Mononuclear cell (primary cell): ENCODE results near the gene CCDC197. TPM values are rescaled to one million over a fixed set of nuclear protein-coding genes. Genes with fewer than 3 reads are reported as not detected.

Source experiments
- H3K27me3 ChIP-seq: 2 replicates; pipeline ENCODE4 v1.6.0; 2011; ENCODE audit warnings: low read length, control low read depth; ENCODE audit not compliant: insufficient read depth
- H3K4me1 ChIP-seq: 2 replicates; pipeline ENCODE4 v1.5.1; 2011; ENCODE audit warnings: mild to moderate bottlenecking, low read length, control low read depth; ENCODE audit not compliant: insufficient read depth
- H3K4me3 ChIP-seq: 2 replicates; pipeline ENCODE4 v1.5.1; 2011; ENCODE audit warnings: mild to moderate bottlenecking, low read length, moderate library complexity
- H3K9me3 ChIP-seq: 2 replicates; pipeline ENCODE4 v1.5.1; 2011; ENCODE audit warnings: low read depth, mild to moderate bottlenecking, control low read depth, low read length
- total RNA-seq: library from RNA; depleted of rRNA; stranded (reverse); fragments of >200 nt; gene quantifications from one replicate; pipeline ENCODE4 v1.2.3, GENCODE V29; 2012

CCDC197 gene
- total RNA-seq, 1 donor = not detected

- H3K9me3 ChIP-seq = no peaks in the 10 kb centered on the region
- no peak overlapping the region for H3K4me3 ChIP-seq
- H3K27me3 ChIP-seq = no peaks in the 10 kb centered on the region
- no peaks in the 10 kb centered on the region for H3K4me1 ChIP-seq
Observed at GRCh38 chr14:94043111-94043755, 46.1 kb downstream of the CCDC197 start.

GRCh38 chr14:94043756-94044475, 46.8 kb downstream of the CCDC197 start:
- Histone ChIP-seq H3K9me3 (no peaks in the 10 kb centered on the region), H3K4me3 (no peak overlapping the region), H3K4me1 (no peaks in the 10 kb centered on the region), H3K27me3 (no peaks in the 10 kb centered on the region)

- Histone ChIP-seq H3K4me3 (no peak overlapping the region), H3K4me1 (no peaks in the 10 kb centered on the region), H3K9me3 (no peaks in the 10 kb centered on the region), H3K27me3 (no peaks in the 10 kb centered on the region)
Observed at GRCh38 chr14:94044476-94045091, 47.5 kb downstream of the CCDC197 start.

GRCh38 chr14:94045101-94045500, 48.0 kb downstream of the CCDC197 start:
- no peaks in the 10 kb centered on the region for H3K4me1 ChIP-seq
- H3K9me3 ChIP-seq = no peaks in the 10 kb centered on the region
- no peaks in the 10 kb centered on the region for H3K27me3 ChIP-seq
- H3K4me3 ChIP-seq = no peak overlapping the region

DNA sequence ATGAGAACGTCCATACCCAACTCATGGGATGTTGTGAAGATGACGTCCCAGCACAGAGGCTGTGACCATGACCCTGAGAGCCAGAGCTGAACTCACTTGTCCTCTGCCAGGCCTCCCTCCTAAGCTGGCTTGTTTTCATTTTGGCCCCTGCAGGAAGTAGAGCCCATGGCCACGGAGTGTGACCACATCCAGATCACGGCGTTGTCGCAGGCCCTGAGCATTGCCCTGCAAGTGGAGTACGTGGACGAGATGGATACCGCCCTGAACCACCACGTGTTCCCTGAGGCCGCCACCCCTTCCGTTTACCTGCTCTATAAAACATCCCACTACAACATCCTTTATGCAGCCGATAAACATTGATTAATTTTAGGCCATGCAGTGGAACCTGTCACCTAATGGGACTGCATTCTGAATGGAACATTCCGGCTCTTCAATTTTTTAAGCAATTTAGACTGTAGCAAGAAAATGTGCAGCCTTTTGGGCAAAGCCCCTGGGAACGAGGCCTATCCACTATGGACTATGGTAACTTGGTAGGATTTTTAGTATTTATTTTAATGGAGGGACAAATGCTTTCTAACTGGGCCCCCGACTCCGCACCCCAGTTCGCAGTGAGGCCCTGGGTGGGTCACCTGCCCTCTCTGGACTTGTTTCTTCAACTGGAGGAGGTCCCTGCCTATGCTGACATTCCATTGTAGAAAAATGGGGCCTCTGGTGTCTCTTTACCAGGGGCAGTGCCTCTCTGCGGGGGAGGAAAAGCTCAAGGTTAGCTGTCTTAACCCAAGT, 48.7 kb downstream of the CCDC197 start:
- no peaks in the 10 kb centered on the region for H3K4me1 ChIP-seq
- no peak overlapping the region for H3K4me3 ChIP-seq
- H3K9me3 ChIP-seq = no peaks in the 10 kb centered on the region
- no peaks in the 10 kb centered on the region for H3K27me3 ChIP-seq

GRCh38 chr14:94046696-94047250, 49.7 kb downstream of the CCDC197 start:
- Histone ChIP-seq H3K27me3 (no peaks in the 10 kb centered on the region), H3K4me3 (no peak overlapping the region), H3K4me1 (no peaks in the 10 kb centered on the region), H3K9me3 (no peaks in the 10 kb centered on the region)

DNA sequence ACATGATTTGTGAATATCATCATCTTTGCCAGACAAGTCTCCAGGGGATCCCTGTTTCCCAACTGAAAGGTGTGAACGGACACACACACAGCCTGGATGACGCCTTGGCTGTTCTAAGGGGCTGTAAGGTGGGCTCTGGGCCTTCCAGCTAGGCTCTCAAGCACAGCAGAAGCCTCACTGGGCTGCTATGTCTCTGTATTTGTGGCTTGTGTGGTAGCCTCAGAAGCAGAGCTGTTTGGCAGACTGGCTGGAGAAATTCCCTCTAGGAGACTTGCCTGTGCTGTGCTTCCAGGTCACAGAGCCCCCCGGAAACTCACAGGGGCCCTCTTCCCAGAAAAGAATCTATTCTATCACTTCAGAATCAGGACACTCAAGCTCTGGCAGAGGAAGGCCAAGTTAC, 50.5 kb downstream of the CCDC197 start:
- Histone ChIP-seq H3K4me1 (no peaks in the 10 kb centered on the region), H3K4me3 (no peak overlapping the region), H3K9me3 (no peaks in the 10 kb centered on the region), H3K27me3 (no peaks in the 10 kb centered on the region)

- Histone ChIP-seq H3K9me3 (no peaks in the 10 kb centered on the region), H3K4me3 (no peak overlapping the region), H3K4me1 (no peaks in the 10 kb centered on the region), H3K27me3 (no peaks in the 10 kb centered on the region)
Observed at GRCh38 chr14:94048691-94049624, 51.9 kb downstream of the CCDC197 start.

- no peaks in the 10 kb centered on the region for H3K27me3 ChIP-seq
- H3K4me3 ChIP-seq = no peak overlapping the region
- no peaks in the 10 kb centered on the region for H3K9me3 ChIP-seq
- no peaks in the 10 kb centered on the region for H3K4me1 ChIP-seq
Observed at GRCh38 chr14:94049625-94050023, 52.5 kb downstream of the CCDC197 start.

GRCh38 chr14:94050231-94050880, 53.3 kb downstream of the CCDC197 start:
- Histone ChIP-seq H3K4me3 (no peak overlapping the region), H3K9me3 (no peaks in the 10 kb centered on the region), H3K4me1 (no peaks in the 10 kb centered on the region), H3K27me3 (no peaks in the 10 kb centered on the region)

DNA sequence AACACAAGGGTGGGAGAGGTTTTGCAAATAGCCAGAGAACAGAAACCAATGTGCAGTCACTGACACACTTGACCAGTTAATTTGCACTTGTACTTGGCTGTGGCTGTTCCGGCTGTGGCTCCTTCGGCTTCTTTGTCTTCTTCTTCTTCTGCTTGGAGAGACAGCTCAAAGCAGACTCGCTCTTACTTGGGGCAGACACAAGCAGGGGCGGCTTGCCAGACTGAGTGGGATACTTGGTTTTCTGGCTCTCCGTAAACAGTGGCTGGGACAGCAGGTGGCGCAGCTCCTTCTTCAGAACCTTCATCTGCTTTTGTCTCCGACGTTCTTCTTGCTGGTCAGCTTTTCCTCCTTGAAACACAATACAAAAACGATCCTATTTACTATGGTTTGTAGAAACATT, 54.0 kb downstream of the CCDC197 start:
- no peaks in the 10 kb centered on the region for H3K9me3 ChIP-seq
- no peak overlapping the region for H3K4me3 ChIP-seq
- no peaks in the 10 kb centered on the region for H3K27me3 ChIP-seq
- no peaks in the 10 kb centered on the region for H3K4me1 ChIP-seq

DNA sequence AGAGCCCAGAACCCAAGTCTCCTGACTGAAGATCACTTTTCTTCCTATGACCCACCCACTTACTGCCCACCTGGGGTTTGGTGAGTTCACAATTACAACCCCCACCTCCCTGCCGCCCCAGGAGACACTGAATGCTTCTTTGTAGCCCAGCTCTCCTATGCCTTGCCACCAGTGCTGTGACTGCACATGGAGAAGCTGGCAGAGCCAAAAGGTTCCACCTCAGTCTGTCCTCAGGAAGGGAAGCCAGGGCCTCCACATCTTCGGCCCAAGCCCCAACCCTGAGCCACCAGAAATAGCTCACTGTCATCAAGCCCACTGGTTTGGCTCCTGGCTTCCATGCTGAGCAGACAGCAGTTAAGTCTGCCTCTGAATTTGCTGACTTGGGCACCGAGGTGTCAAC, 54.7 kb downstream of the CCDC197 start:
- H3K27me3 ChIP-seq = no peaks in the 10 kb centered on the region
- H3K4me1 ChIP-seq = peaks cover under 1% of the 10 kb centered on the region
- H3K9me3 ChIP-seq = no peaks in the 10 kb centered on the region
- H3K4me3 ChIP-seq = no peak overlapping the region

DNA sequence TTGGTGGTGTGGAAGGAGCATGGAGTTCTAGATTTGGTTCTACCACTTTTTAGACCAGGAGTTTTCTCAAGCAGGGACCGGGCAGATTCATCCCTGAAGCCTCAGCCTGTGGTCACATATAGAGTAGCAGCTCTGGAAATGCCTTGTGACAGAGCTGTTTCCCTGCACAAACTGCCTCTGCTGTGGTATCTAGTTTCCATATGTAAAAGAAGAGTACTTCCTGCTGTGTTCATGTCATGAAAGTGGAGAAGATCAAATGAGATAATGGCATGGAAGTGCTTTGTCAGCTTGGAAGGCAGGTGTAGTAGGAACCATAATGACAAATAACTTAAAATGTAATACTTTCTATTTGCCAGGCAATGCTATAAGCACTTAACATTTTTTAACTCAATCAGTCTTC, 55.1 kb downstream of the CCDC197 start:
- Histone ChIP-seq H3K4me3 (no peak overlapping the region), H3K9me3 (no peaks in the 10 kb centered on the region), H3K27me3 (no peaks in the 10 kb centered on the region), H3K4me1 (peaks cover 4% of the 10 kb centered on the region)

DNA sequence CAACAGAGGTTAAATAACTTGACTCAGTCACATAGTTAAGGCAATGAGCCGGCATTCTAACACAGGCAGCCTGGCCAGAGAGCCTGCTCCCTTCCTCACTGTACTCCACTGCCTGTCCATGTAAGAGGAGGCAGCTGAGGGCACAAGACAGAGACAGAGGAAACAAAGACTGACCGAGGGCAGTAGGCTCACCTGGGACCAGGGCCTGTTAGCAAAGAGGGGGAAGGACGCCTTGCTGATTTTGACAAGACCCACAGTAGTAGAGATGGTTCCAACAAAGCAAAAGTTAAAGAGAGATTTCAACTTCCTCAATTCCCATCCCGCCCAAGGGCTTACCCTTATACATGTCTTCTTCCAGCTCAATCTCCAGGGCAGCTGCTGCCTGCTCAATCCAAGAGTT, 55.6 kb downstream of the CCDC197 start:
- Histone ChIP-seq H3K27me3 (no peaks in the 10 kb centered on the region), H3K9me3 (no peaks in the 10 kb centered on the region), H3K4me1 (peaks cover 9% of the 10 kb centered on the region), H3K4me3 (no peak overlapping the region)
